Panc1 (cell line): ENCODE measurements around the gene NIPA2.

Experiments used
- CTCF ChIP-seq: fragments of 450-650 bp; IDR thresholded peaks from 2 replicates; pipeline ENCODE4 v1.5.1; 2017; ENCODE audit warnings: mild to moderate bottlenecking
- POLR2AphosphoS5 ChIP-seq: IDR thresholded peaks from 2 replicates; pipeline ENCODE4 v1.6.1; 2012; ENCODE audit warnings: mild to moderate bottlenecking, low read depth, low read length, moderate library complexity
- REST ChIP-seq, 2 experiments: IDR thresholded peaks; 2 replicates each; pipeline ENCODE4 v1.6.1; 2011 to 2012; ENCODE audit warnings: low read depth in 2 of 2, control low read depth in 1 of 2, low read length in 1 of 2, mild to moderate bottlenecking in 1 of 2, moderate library complexity in 1 of 2; ENCODE audit not compliant: insufficient read depth in 1 of 2
- SIN3A ChIP-seq: IDR thresholded peaks from 2 replicates; pipeline ENCODE4 v1.6.1; 2012; ENCODE audit warnings: low read depth, mild to moderate bottlenecking, low read length, moderate library complexity, borderline replicate concordance; ENCODE audit not compliant: insufficient read depth

- TF ChIP-seq CTCF (no peak), SIN3A (no peak), POLR2AphosphoS5 (no peak), REST (IDR thresholded peaks at IDR 0.05; ENCODE audit: insufficient read depth in 1 of 2, low read depth in 2 of 2, low read length in 1 of 2) (no peak)
These were observed 6.9 kb downstream of the NIPA2 start for GRCh38 chr15:22845289-22845900.
